Measurements from ENCODE around the gene PLLP.
"Not testable (repeated sequence)": the region's sequence is repeated elsewhere in the genome, so short reads cannot be mapped to it uniquely, and the experiment has no call there.

PLLP gene

DNA sequence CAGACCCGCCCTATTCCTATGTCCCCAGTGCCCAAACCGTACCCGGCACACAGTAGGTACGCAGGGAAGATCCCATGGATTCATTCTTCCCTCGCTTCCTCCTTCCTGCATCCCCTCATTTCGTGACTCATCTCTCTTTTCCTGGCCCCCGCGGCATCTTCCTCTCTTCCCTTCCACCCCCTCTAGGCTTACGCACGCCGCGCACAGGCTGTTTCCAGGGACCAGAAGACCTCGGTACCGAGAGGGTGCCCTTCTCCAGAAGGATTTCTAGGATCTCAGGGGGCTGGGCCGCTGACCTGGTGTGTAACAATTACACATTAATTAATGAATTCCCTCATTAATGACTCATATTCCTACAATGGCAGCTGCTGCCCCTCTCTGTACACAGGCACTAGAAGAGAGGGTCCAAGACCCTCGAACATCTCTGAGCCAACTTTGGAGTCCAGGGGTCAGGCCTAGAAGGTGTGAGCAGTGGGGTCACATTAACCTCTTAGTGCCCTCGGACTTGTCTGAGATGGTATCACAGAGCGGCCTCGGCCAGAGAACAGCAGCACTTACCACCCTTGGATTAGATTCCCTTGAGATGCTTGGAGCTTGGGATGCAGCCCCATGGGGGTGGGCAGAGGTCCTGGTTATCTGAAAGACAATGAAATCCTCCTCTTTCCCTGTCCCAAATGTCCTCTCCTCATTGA is 16.8 kb upstream of the PLLP start:
- no peak for FAIRE-seq

GRCh38 chr16:57300387-57301125 is 16.1 kb upstream of the PLLP start:
- peak; percentile 90 for FAIRE-seq

- peak; percentile 78 for FAIRE-seq
Measured at GRCh38 chr16:57299719-57300386, 15.4 kb upstream of the PLLP start.

DNA sequence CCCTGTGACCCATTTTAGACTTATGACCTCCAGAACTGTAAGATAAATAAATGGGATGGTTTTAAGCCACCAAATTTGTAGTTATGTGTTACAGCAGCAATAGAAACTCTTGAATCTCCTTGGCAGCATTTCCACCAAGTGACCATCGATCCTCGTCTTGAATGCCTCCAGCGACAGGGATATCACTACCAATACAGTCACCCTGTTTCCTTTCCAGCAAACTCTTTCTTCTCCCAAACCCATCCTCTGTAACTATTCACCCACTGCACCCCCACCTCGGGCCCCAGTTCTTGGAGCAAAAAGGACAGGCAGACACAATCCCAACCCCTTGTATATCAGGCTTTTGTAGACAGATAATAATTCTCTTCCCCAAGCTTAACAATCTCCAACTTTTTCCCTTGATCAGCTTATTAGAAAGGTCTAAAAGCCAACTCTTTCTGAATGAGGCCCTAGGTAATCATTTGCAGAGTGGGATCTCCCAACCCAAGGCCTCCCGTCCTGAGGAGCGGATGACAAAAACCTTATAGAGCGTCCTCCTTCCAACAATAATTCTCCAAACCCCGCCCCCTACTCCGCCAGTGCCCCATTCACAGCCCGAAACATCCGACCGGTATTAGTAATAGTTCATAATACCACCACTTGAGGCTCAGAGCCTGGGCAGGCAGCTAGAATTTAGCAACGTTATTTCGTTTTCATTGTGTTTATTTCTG is 14.7 kb upstream of the PLLP start:
- no peak for FAIRE-seq

GRCh38 chr16:57297856-57298255 is 13.4 kb upstream of the PLLP start:
- no peak for FAIRE-seq

GRCh38 chr16:57289391-57290257 is 5.2 kb upstream of the PLLP start:
- FAIRE-seq, result no peak

GRCh38 chr16:57285379-57285778 is 907 bp upstream of the PLLP start:
- no peak for FAIRE-seq

- FAIRE-seq, result no peak
Measured at GRCh38 chr16:57284952-57285363, 486 bp upstream of the PLLP start.

DNA sequence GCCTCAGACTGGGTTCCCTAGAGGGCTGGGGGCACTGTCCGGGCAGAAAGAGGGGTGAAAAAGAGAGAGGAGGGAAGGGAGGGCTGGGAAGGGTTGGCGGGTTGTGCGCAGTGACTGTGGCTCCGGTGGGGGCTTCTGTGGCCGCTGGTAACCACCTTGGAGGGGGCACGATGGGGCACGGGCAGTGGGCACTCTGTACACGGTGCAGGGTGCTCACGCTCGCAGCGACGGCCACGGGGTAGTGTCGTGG is 588 bp downstream of the PLLP start:
- no peak for FAIRE-seq

GRCh38 chr16:57283214-57283958 is 1.1 kb downstream of the PLLP start:
- no peak for FAIRE-seq

DNA sequence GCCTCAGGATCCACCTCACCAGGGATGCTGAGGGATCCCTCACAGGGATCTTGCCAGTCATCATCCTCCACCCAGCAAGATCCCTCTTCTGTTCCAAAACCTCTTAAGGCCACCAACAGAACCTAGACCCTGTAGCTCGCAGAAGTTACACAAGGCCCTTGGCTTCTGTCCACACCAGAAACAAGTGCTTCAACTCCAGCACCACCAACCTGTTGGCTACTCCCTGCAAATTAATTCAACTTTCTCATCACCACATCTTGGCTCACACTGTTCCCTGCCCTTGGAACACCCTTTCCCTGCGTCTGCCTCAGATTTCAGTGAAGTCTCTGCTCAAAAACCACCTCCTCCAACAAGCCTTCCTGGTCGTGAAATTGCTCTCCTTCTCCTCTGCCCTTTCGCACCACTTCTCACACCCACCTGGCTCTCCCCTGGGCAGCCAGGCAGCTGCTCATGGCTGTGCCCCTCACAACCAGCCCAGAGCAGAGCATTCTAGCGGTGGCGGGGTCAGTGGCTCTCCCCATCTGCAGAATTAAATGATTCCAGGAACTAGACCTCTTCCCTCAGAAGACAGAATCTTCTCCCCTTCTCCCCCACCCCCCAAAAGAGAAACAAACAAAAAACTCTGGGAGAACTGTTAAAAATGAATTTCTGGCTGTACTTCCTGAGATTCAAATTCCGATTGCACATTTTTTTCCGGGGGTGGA is 1.8 kb downstream of the PLLP start:
- no peak for FAIRE-seq

GRCh38 chr16:57281791-57282190 is 2.7 kb downstream of the PLLP start:
- no peak for FAIRE-seq

GRCh38 chr16:57279780-57280638 is 4.5 kb downstream of the PLLP start:
- FAIRE-seq, result no peak

GRCh38 chr16:57278494-57278893 is 6.0 kb downstream of the PLLP start:
- FAIRE-seq, result no peak

- FAIRE-seq, result no peak
Measured at GRCh38 chr16:57277586-57277985, 6.9 kb downstream of the PLLP start.

GRCh38 chr16:57276596-57276995 is 7.9 kb downstream of the PLLP start:
- no peak for FAIRE-seq

DNA sequence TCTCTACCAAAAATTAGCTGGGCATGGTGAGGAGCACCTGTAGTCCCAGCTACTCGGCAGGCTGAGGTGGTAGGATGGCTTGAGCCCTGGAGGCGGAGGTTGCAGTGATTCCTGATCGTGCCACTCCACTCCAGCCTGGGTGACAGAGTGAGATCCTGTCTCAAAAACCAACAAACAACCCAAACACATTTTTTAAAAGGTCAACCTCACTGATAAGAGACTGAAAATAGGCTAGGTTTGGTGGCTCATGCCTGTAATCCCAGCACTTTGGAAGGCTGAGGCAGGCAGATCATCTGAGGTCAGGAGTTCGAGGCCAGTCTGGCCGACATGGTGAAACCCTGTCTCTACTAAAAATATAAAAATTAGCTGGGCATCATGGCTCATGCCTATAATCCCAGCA is 8.5 kb downstream of the PLLP start:
- not testable (repeated sequence) for FAIRE-seq

- FAIRE-seq, result no peak
Measured at GRCh38 chr16:57273826-57274225, 10.6 kb downstream of the PLLP start.

DNA sequence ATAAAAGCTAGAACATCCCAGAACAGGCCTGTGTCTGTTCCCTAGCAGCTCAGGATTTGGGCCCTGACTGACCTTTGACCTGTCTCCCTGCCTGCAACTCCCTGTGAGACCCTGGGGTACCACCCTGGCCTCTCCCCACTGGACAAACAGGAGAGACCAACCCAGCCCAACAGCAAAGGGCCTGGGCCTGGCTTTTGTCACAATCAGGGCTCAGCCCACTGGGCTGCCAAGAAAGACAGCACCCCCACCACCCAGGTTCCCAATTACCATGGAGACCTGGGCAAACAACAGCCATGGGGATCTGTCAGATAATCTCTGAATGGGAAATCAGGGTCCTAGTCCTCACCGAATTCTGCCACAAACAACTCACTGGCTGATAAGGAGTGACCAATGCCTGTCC is 11.1 kb downstream of the PLLP start:
- FAIRE-seq, result no peak

DNA sequence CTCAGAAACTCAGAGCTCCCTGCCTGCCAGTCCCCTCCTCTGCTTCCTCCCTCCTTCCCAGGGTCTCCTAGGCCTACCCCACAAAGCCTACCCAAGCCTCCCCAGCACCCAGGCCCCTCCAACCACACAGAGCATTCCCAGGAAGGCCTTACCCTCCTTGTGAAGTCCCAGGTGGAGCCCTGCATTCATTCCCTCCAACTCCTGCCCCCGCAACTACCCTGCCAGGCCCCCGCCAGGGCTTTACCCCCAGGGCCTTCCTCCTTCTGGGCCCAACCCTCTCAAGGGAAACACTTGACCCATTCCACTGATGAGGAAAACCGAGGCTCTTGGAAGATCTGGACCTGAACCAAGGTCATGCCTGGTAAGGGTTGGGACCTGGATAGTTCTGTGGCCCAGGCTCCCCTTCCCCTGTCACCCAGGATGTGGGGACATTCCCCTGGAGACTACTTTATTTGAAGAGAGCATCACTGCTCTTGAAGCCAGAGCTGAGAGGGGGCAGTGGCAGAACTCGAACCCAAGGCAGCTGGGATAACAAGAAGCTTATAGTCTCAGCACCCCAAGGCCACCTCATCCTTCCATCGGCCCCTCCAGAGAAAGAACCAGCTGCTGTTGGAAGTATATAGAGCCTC is 12.5 kb downstream of the PLLP start:
- FAIRE-seq, result no peak

Measured in TTC549 (cell line).